OCI-LY3 (cell line): ENCODE measurements around the gene COG6.

Source experiments
- H2AFZ ChIP-seq: fragments of 200-600, 300-600 bp; shearing (Covaris generic); 2 replicates; pipeline ENCODE4 v1.6.0; 2014; ENCODE audit warnings: antibody characterized with exemption, low read depth, low read length
- H3K27ac ChIP-seq: fragments of 200-600, 300-600 bp; sonication (generic); 2 replicates; pipeline ENCODE4 v1.5.1; 2014; ENCODE audit warnings: mild to moderate bottlenecking, low read length, moderate library complexity, mixed read lengths
- H3K27me3 ChIP-seq: fragments of 200-600, 300-600 bp; sonication (generic); 2 replicates; pipeline ENCODE4 v1.6.1; 2014; ENCODE audit warnings: low read depth, low read length, mixed read lengths
- H3K36me3 ChIP-seq: fragments of 200-600, 300-600 bp; sonication (generic); replicated peaks from 2 replicates; pipeline ENCODE3; 2014; ENCODE audit warnings: low read depth, low read length, mixed read lengths
- H3K4me1 ChIP-seq: fragments of 300-600, 200-600 bp; sonication (generic); 2 replicates; pipeline ENCODE4 v1.6.1; 2014; ENCODE audit warnings: low read length, mixed read lengths
- H3K4me2 ChIP-seq: fragments of 200-600, 300-600 bp; sonication (generic); 2 replicates; pipeline ENCODE4 v1.6.1; 2014; ENCODE audit warnings: low read length, mixed read lengths
- H3K4me3 ChIP-seq: fragments of 300-600, 200-600 bp; sonication (generic); 2 replicates; pipeline ENCODE4 v1.5.1; 2014; ENCODE audit warnings: antibody characterized with exemption, mild to moderate bottlenecking, low read length, moderate library complexity
- H3K79me2 ChIP-seq: fragments of 300-600, 200-600 bp; shearing (Covaris generic); 2 replicates; pipeline ENCODE4 v1.6.1; 2014; ENCODE audit warnings: mild to moderate bottlenecking, low read length, mixed read lengths
- H3K9ac ChIP-seq: fragments of 300-600, 200-600 bp; shearing (Covaris generic); 2 replicates; pipeline ENCODE4 v1.6.0; 2014; ENCODE audit warnings: mild to moderate bottlenecking, low read length, moderate library complexity
- H3K9me3 ChIP-seq: fragments of 200-600, 300-600 bp; shearing (Covaris generic); 2 replicates; pipeline ENCODE4 v1.6.1; 2014; ENCODE audit warnings: low read length, mixed read lengths; ENCODE audit not compliant: insufficient read depth
- H4K20me1 ChIP-seq: fragments of 200-600, 300-600 bp; sonication (generic); 2 replicates; pipeline ENCODE4 v1.6.1; 2016; ENCODE audit warnings: low read length, mixed read lengths; ENCODE audit not compliant: insufficient read depth
- CTCF ChIP-seq: fragments of 200-600, 300-600 bp; sonication (generic); IDR thresholded peaks from 2 replicates; pipeline ENCODE4 v1.5.1; 2014; ENCODE audit warnings: antibody characterized with exemption, low read length, low read depth
- EZH2phosphoT487 ChIP-seq: fragments of 200-600 bp; shearing (Covaris generic); IDR thresholded peaks from 2 replicates; pipeline ENCODE4 v1.6.1; 2018; ENCODE audit warnings: antibody characterized with exemption, mixed run types, low read depth

COG6 gene

GRCh38 chr13:39734952-39735351 lies 79.5 kb downstream of the COG6 start:
- H3K4me1 ChIP-seq = peaks cover 8% of the 10 kb centered on the region
- peaks cover 10% of the 10 kb centered on the region for H3K36me3 ChIP-seq
- H3K79me2 ChIP-seq = no peaks in the 10 kb centered on the region
- no peaks in the 10 kb centered on the region for H4K20me1 ChIP-seq
- H3K4me2 ChIP-seq = no peak overlapping the region
- no peak overlapping the region for H3K9ac ChIP-seq
- no peak for TF ChIP-seq EZH2phosphoT487
- TF ChIP-seq CTCF = no peak
- H3K9me3 ChIP-seq = no peaks in the 10 kb centered on the region
- no peak overlapping the region for H3K4me3 ChIP-seq
- no peaks in the 10 kb centered on the region for H3K27me3 ChIP-seq
- H2AFZ ChIP-seq = no peak overlapping the region
- H3K27ac ChIP-seq = no peak overlapping the region

GRCh38 chr13:39737047-39737446 lies 81.6 kb downstream of the COG6 start:
- H3K4me2 ChIP-seq = no peak overlapping the region
- H3K36me3 ChIP-seq = peaks cover 12% of the 10 kb centered on the region

GRCh38 chr13:39740761-39741160 lies 85.3 kb downstream of the COG6 start:
- TF ChIP-seq CTCF (no peak), EZH2phosphoT487 (no peak)
- Histone ChIP-seq H4K20me1 (no peaks in the 10 kb centered on the region), H3K27me3 (no peaks in the 10 kb centered on the region)

More at GRCh38 chr13:39737047-39737446, 81.6 kb downstream of the COG6 start:
- H3K79me2 ChIP-seq = no peaks in the 10 kb centered on the region
- no peak overlapping the region for H3K27ac ChIP-seq
- TF ChIP-seq EZH2phosphoT487 (no peak), CTCF (no peak)
- H3K4me1 ChIP-seq = peaks cover 8% of the 10 kb centered on the region
- H3K9me3 ChIP-seq = no peaks in the 10 kb centered on the region
- H3K9ac ChIP-seq = no peak overlapping the region
- H3K27me3 ChIP-seq = no peaks in the 10 kb centered on the region
- no peak overlapping the region for H3K4me3 ChIP-seq
- no peak overlapping the region for H2AFZ ChIP-seq
- H4K20me1 ChIP-seq = no peaks in the 10 kb centered on the region

GRCh38 chr13:39748961-39749360 lies 93.5 kb downstream of the COG6 start:
- H3K27me3 ChIP-seq = no peaks in the 10 kb centered on the region
- H4K20me1 ChIP-seq = no peaks in the 10 kb centered on the region
- no peak overlapping the region for H3K4me2 ChIP-seq

More at GRCh38 chr13:39740761-39741160, 85.3 kb downstream of the COG6 start:
- Histone ChIP-seq H3K4me3 (no peak overlapping the region), H3K36me3 (peaks cover 9% of the 10 kb centered on the region), H3K4me2 (no peak overlapping the region), H2AFZ (no peak overlapping the region), H3K27ac (no peak overlapping the region), H3K4me1 (no peaks in the 10 kb centered on the region), H3K79me2 (no peaks in the 10 kb centered on the region), H3K9me3 (no peaks in the 10 kb centered on the region), H3K9ac (no peak overlapping the region)

More at GRCh38 chr13:39748961-39749360, 93.5 kb downstream of the COG6 start:
- H3K9ac ChIP-seq = no peak overlapping the region
- H3K4me3 ChIP-seq = no peak overlapping the region
- H3K36me3 ChIP-seq = no peaks in the 10 kb centered on the region
- H3K9me3 ChIP-seq = no peaks in the 10 kb centered on the region
- no peaks in the 10 kb centered on the region for H3K4me1 ChIP-seq
- TF ChIP-seq EZH2phosphoT487 = no peak
- no peak for TF ChIP-seq CTCF
- no peak overlapping the region for H3K27ac ChIP-seq
- no peak overlapping the region for H2AFZ ChIP-seq
- no peaks in the 10 kb centered on the region for H3K79me2 ChIP-seq
